ENCODE data around the gene CHD8. TPM values are rescaled to one million over a fixed set of nuclear protein-coding genes. Genes with fewer than 3 reads are reported as not detected.

The CHD8 gene
- total RNA-seq, 2 experiments from 2014 or later: 119 to 128 TPM

- H3K4me3 ChIP-seq (ENCODE audit: low read length): no peak overlapping the region
- peaks cover 16% of the 10 kb centered on the region for H3K4me1 ChIP-seq (ENCODE audit: insufficient read depth, low read length)
- H3K27me3 ChIP-seq (ENCODE audit: control insufficient read depth in 1 of 2, insufficient read depth in 2 of 2, low read length in 2 of 2): no peaks in the 10 kb centered on the region
- POLR2A ChIA-PET: no interaction called here
- CTCF ChIA-PET: no interaction called here
- no peaks in the 10 kb centered on the region for H3K9me3 Mint-ChIP-seq
- DNase-seq: no peak
- no peak overlapping the region for H3K27ac ChIP-seq (ENCODE audit: low read depth in 1 of 2, low read length in 2 of 2)
- peaks cover 14% of the 10 kb centered on the region for H3K36me3 Mint-ChIP-seq (ENCODE audit: low read depth)
- H3K36me3 ChIP-seq (ENCODE audit: insufficient read depth, low read length): no peaks in the 10 kb centered on the region
- ATAC-seq (ENCODE audit: poor library complexity): no peak
- intact Hi-C loops (cut with DNase I, micrococcal nuclease): no loop called here
- no peaks in the 10 kb centered on the region for H3K27me3 Mint-ChIP-seq
- H3K4me3 Mint-ChIP-seq: no peak overlapping the region
- H3K9me3 ChIP-seq (ENCODE audit: control insufficient read depth in 1 of 2, insufficient read depth in 1 of 2, low read length in 2 of 2): no peaks in the 10 kb centered on the region
- TF ChIP-seq, protein P1, sequence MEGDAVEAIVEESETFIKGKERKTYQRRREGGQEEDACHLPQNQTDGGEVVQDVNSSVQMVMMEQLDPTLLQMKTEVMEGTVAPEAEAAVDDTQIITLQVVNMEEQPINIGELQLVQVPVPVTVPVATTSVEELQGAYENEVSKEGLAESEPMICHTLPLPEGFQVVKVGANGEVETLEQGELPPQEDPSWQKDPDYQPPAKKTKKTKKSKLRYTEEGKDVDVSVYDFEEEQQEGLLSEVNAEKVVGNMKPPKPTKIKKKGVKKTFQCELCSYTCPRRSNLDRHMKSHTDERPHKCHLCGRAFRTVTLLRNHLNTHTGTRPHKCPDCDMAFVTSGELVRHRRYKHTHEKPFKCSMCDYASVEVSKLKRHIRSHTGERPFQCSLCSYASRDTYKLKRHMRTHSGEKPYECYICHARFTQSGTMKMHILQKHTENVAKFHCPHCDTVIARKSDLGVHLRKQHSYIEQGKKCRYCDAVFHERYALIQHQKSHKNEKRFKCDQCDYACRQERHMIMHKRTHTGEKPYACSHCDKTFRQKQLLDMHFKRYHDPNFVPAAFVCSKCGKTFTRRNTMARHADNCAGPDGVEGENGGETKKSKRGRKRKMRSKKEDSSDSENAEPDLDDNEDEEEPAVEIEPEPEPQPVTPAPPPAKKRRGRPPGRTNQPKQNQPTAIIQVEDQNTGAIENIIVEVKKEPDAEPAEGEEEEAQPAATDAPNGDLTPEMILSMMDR (IDR thresholded peaks at IDR 0.05): no peak
- H3K27ac Mint-ChIP-seq: peak overlapping the region; percentile 31
- peaks cover 62% of the 10 kb centered on the region for H3K4me1 Mint-ChIP-seq (ENCODE audit: low read depth)
Observed at GRCh38 chr14:21440859-21441258, 15.1 kb downstream of the CHD8 start.

DNA sequence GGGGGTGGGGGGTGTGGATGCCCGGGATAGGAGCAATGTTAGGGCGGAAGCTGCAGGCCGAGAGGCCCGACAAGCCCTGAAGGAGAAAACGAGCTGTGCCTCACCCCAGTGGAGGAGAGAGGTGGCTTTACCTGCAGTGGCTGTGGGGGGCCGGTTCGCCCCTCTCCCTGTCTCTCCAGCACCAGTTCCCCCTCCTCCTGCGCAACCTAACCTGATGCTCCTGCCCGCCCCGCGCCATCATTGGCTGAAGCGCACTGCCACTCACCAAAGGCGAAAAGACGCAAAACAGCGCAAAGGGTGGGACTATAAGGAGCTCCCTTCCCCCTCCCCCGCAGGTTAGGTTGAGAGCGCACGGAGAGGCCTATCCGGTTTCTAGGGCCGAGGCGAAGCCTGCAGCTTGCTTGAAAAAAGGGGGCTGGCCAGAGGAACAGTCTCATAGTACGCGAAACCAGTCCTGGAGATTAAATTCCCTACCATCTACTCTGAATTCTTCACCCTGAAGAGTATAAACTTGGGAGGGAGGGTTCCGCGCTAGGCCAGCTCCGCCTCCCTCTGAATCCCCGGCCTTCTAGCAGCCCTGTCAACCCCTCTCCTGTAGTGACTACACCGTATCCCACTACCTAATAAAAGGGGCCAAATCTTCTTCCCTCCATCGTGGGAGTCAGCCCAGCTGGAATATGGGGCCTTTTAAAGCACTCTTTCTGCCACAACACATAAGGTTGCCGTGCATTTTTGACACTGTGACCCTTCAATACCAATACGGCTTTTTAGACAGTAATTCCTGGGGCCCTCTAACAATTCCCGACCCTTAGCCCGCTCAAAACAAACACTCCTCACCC, 18.6 kb downstream of the CHD8 start:
- Histone ChIP-seq H3K27me3 (ENCODE audit: control insufficient read depth in 1 of 2, insufficient read depth in 2 of 2, low read length in 2 of 2) (no peaks in the 10 kb centered on the region), H3K4me3 (ENCODE audit: low read length) (peak overlapping the region; percentile 84), H3K27ac (ENCODE audit: low read depth in 1 of 2, low read length in 2 of 2) (peak overlapping the region; percentile 78 to 81), H3K4me1 (ENCODE audit: insufficient read depth, low read length) (peaks cover 14% of the 10 kb centered on the region), H3K36me3 (ENCODE audit: insufficient read depth, low read length) (peaks cover 6% of the 10 kb centered on the region), H3K9me3 (ENCODE audit: control insufficient read depth in 1 of 2, insufficient read depth in 1 of 2, low read length in 2 of 2) (no peaks in the 10 kb centered on the region)
- DNase-seq (peak; percentile 97 to 100 (median 99)), ATAC-seq (ENCODE audit: poor library complexity) (peak; percentile 98)
- CTCF ChIA-PET: interaction anchor here (0.6 to 1.8 kb wide), 6 partner anchors 11 to 345 kb away, joined by 3 to 39 read pairs (median 4); partner anchors contain the start of gene CHD8
- peak overlapping the region; percentile 96 for H3K27ac Mint-ChIP-seq
- no peaks in the 10 kb centered on the region for H3K27me3 Mint-ChIP-seq
- POLR2A ChIA-PET: interaction anchor here (0.6 to 4.4 kb wide), 21 partner anchors 9 to 1883 kb away, joined by 3 to 247 read pairs (median 4); partner anchors contain the start of genes CHD8, METTL3, PABPN1 and PPP1R3E
- H3K36me3 Mint-ChIP-seq (ENCODE audit: low read depth): peaks cover 26% of the 10 kb centered on the region
- TF ChIP-seq, protein P1 (IDR thresholded peaks at IDR 0.05): no peak
- H3K9me3 Mint-ChIP-seq: no peaks in the 10 kb centered on the region
- peak overlapping the region; percentile 98 for H3K4me3 Mint-ChIP-seq
- peaks cover 81% of the 10 kb centered on the region for H3K4me1 Mint-ChIP-seq (ENCODE audit: low read depth)
- intact Hi-C loops (cut with DNase I, micrococcal nuclease): loop anchor here (1.0 to 2.0 kb wide), 5 partner anchors 18 to 120 kb away; partner anchors contain the start of genes TOX4 (in 2 of the 2), CHD8 (in 1 of the 2) and RAB2B (in 1 of the 2)

DNA sequence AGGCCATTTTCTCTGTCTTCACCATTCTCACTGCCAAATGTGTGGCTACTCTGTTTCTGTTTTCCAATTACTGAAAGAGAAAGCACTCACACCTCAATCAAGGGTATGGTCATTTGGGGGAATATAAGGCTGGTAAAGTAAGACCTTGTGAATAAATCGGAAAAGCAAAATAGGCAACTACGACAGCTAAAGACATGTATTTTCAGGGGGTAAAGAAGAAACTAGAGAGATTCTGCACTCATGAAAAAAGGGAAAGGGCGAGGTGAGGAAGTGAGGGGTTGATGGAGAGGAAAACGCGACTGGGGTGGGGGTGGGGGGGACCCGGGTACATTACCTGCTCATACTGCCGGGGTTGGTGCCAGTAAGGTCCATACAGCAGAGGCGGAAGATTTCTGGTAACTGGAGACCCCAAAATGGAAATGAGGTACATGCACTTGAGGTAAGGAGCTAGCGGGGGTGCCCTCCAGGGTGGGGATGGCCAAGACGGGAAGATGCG, 19.3 kb downstream of the CHD8 start:
- H3K27ac ChIP-seq (ENCODE audit: low read depth in 1 of 2, low read length in 2 of 2): peak overlapping the region; percentile 78 to 81
- peaks cover 14% of the 10 kb centered on the region for H3K4me1 ChIP-seq (ENCODE audit: insufficient read depth, low read length)
- intact Hi-C loops (cut with DNase I, micrococcal nuclease): loop anchor here (1.0 to 2.0 kb wide), 5 partner anchors 19 to 121 kb away; partner anchors contain the start of genes TOX4 (in 2 of the 2), CHD8 (in 1 of the 2) and RAB2B (in 1 of the 2)
- H3K36me3 Mint-ChIP-seq (ENCODE audit: low read depth): peaks cover 27% of the 10 kb centered on the region
- peaks cover 10% of the 10 kb centered on the region for H3K36me3 ChIP-seq (ENCODE audit: insufficient read depth, low read length)
- H3K27me3 ChIP-seq (ENCODE audit: control insufficient read depth in 1 of 2, insufficient read depth in 2 of 2, low read length in 2 of 2): no peaks in the 10 kb centered on the region
- no peaks in the 10 kb centered on the region for H3K27me3 Mint-ChIP-seq
- DNase-seq (no peak), ATAC-seq (ENCODE audit: poor library complexity) (peak; percentile 14)
- no peaks in the 10 kb centered on the region for H3K9me3 ChIP-seq (ENCODE audit: control insufficient read depth in 1 of 2, insufficient read depth in 1 of 2, low read length in 2 of 2)
- TF ChIP-seq, protein P1 (IDR thresholded peaks at IDR 0.05): no peak
- peak overlapping the region; percentile 84 for H3K4me3 ChIP-seq (ENCODE audit: low read length)
- ChIA-PET CTCF (interaction anchor here (0.8 to 1.8 kb wide), 4 partner anchors 10 to 40 kb away, joined by 3 to 39 read pairs (median 4); partner anchors contain the start of gene CHD8), POLR2A (interaction anchor here (0.6 to 4.4 kb wide), 17 partner anchors 10 to 1866 kb away, joined by 3 to 247 read pairs (median 5); partner anchors contain the start of genes CHD8, METTL3, PPP1R3E and RAB2B)
- no peaks in the 10 kb centered on the region for H3K9me3 Mint-ChIP-seq
- peak overlapping the region; percentile 96 for H3K27ac Mint-ChIP-seq
- H3K4me1 Mint-ChIP-seq (ENCODE audit: low read depth): peaks cover 83% of the 10 kb centered on the region
- H3K4me3 Mint-ChIP-seq: peak overlapping the region; percentile 98

Measured in CD4-positive, alpha-beta T cell (primary cell).